CD4-positive, alpha-beta memory T cell (primary cell): ENCODE data around the gene ZNF75A. TPM values are rescaled to one million over a fixed set of nuclear protein-coding genes. Genes with fewer than 3 reads are reported as not detected.

ENCODE experiments used
- CTCF ChIA-PET: fragments of 350-600 bp; sonication (Branson Sonifier 250); formaldehyde crosslinking; loops from one replicate; lab custom pipeline; 2021; ENCODE audit warnings: inconsistent platforms; ENCODE audit not compliant: partially characterized antibody; lab: Charles Lee
- POLR2A ChIA-PET: fragments of 350-600 bp; sonication (Branson Sonifier 250); formaldehyde crosslinking; loops from one replicate; lab custom pipeline; 2021; ENCODE audit not compliant: partially characterized antibody; lab: Charles Lee
- DNase-seq, 5 donors: peaks; one replicate each; pipeline versions ENCODE4 v3.0.0 to v3.0.0-alpha.2; 2020 to 2022; ENCODE audit warnings: mixed read lengths in 1 of 5
- H3K27ac ChIP-seq: one replicate; pipeline ENCODE4 v1.7.0; 2013; ENCODE audit warnings: low read depth, low read length
- H3K27me3 ChIP-seq: 2 replicates; pipeline ENCODE4 v1.7.0; 2013; ENCODE audit warnings: mild to moderate bottlenecking, low read length, moderate library complexity; ENCODE audit not compliant: insufficient read depth
- H3K36me3 ChIP-seq: 2 replicates; pipeline ENCODE4 v1.7.0; 2013; ENCODE audit warnings: mild to moderate bottlenecking, low read length, moderate library complexity; ENCODE audit not compliant: insufficient read depth
- H3K4me1 ChIP-seq: 2 replicates; pipeline ENCODE4 v1.7.0; 2013; ENCODE audit warnings: mild to moderate bottlenecking, low read length, moderate library complexity; ENCODE audit not compliant: insufficient read depth
- H3K4me3 ChIP-seq, 2 donors: one replicate each; pipeline ENCODE4 v1.7.0; 2013; ENCODE audit warnings: low read length in 2 of 2, mild to moderate bottlenecking in 1 of 2
- H3K9me3 ChIP-seq, 2 donors: one replicate each; pipeline ENCODE4 v1.7.0; 2013; ENCODE audit warnings: low read length in 2 of 2, control low read depth in 1 of 2; ENCODE audit not compliant: control insufficient read depth in 1 of 2
- H3K27ac Mint-ChIP-seq, 7 donors: one replicate each; pipeline ENCODE4 v1.8.0; 2020 to 2021; ENCODE audit warnings: mixed read lengths in 7 of 7, mild to moderate bottlenecking in 6 of 7, inconsistent platforms in 3 of 7, moderate library complexity in 3 of 7
- H3K27me3 Mint-ChIP-seq, 2 donors: one replicate each; pipeline ENCODE4 v1.8.0; 2020 to 2021; ENCODE audit warnings: mixed read lengths in 2 of 2
- H3K36me3 Mint-ChIP-seq, 2 donors: one replicate each; pipeline ENCODE4 v1.8.0; 2020 to 2021; ENCODE audit warnings: mixed read lengths in 2 of 2, inconsistent platforms in 1 of 2, mild to moderate bottlenecking in 1 of 2
- H3K4me1 Mint-ChIP-seq, 4 donors: one replicate each; pipeline ENCODE4 v1.8.0; 2020 to 2021; ENCODE audit warnings: mixed read lengths in 4 of 4, mild to moderate bottlenecking in 1 of 4
- H3K4me3 Mint-ChIP-seq, 8 donors: one replicate each; pipeline ENCODE4 v1.8.0; 2020 to 2021; ENCODE audit warnings: mixed read lengths in 8 of 8, mild to moderate bottlenecking in 7 of 8, moderate library complexity in 6 of 8, inconsistent platforms in 3 of 8
- H3K9me3 Mint-ChIP-seq, 8 donors: one replicate each; pipeline ENCODE4 v1.8.0; 2020 to 2021; ENCODE audit warnings: mixed read lengths in 8 of 8, mild to moderate bottlenecking in 5 of 8, inconsistent platforms in 3 of 8, moderate library complexity in 1 of 8
- intact Hi-C: fragments of 100-400 bp; cut with micrococcal nuclease; formaldehyde crosslinking; loops from one replicate; pipeline ENCODE4 v1.15.1; 2023
- polyA plus RNA-seq, 2 donors: library from polyadenylated mRNA; unstranded; fragments of 300-500 nt; fragmentation: Illumina TruSeq; gene quantifications; one replicate each; pipeline ENCODE4 v1.2.3, GENCODE V29; 2021
- total RNA-seq, 2 experiments: library from RNA; stranded (reverse); gene quantifications; one replicate each; pipeline ENCODE4 v1.2.3, GENCODE V29; 2021

ZNF75A gene
- total and polyA plus RNA-seq, 4 experiments from 2014 or later: 10.8 to 88.1 (median 53.6) TPM

DNA sequence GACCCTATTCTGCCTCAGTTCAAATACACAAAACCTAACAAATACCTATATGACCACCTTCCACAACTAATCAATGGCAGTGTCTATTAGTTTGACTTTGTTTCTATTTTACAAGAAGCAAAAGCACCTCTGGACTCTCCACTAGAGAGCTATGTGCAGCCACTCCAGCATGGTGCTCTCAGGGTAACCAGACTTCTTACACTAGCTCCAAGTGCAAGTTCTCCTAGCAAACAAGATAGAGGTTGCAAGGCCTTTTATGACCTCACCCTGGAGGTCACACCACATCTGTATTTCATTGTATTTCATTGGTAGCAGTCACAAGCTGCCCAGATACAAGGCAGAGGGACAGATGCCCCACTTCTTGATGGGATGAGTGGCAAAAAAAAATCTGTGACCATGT is 30.4 kb upstream of the ZNF75A start:
- intact Hi-C loops: no loop called here
- H3K4me1 Mint-ChIP-seq: no peaks in the 10 kb centered on the region
- CTCF ChIA-PET: no interaction called here
- H3K27me3 Mint-ChIP-seq: peaks cover 0 to 4% of the 10 kb centered on the region in 2 donors
- no peak overlapping the region for H3K27ac Mint-ChIP-seq
- no peak overlapping the region for H3K27ac ChIP-seq
- H3K9me3 Mint-ChIP-seq: peaks cover 0 to 47% (median 10%) of the 10 kb centered on the region in 8 donors
- POLR2A ChIA-PET: interaction anchor here (0.6 to 1.8 kb wide), 3 partner anchors 10 to 100 kb away, joined by 3 to 6 read pairs (median 3); no protein-coding TSS in a partner anchor
- H3K9me3 ChIP-seq: no peaks in the 10 kb centered on the region
- H3K4me3 Mint-ChIP-seq: no peak overlapping the region
- no peaks in the 10 kb centered on the region for H3K4me1 ChIP-seq
- no peak for DNase-seq
- no peak overlapping the region for H3K4me3 ChIP-seq
- no peaks in the 10 kb centered on the region for H3K36me3 ChIP-seq
- no peaks in the 10 kb centered on the region for H3K27me3 ChIP-seq
- H3K36me3 Mint-ChIP-seq: peaks cover 0 to 5% of the 10 kb centered on the region in 2 donors

- DNase-seq: no peak
- no peak overlapping the region for H3K4me3 ChIP-seq
- peaks cover 0 to 5% of the 10 kb centered on the region in 2 donors for H3K36me3 Mint-ChIP-seq
- H3K27me3 ChIP-seq: no peaks in the 10 kb centered on the region
- intact Hi-C loops: no loop called here
- peak overlapping the region in 1 of 7 donors; percentile 42 for H3K27ac Mint-ChIP-seq
- ChIA-PET CTCF (interaction anchor here (2.5 kb wide), 1 partner anchor 10 kb away, joined by 14 read pairs; no protein-coding TSS in a partner anchor), POLR2A (interaction anchor here (1.0 to 1.6 kb wide), 5 partner anchors 11 to 60 kb away, joined by 3 to 5 read pairs (median 4); partner anchors contain the start of gene ZNF200)
- no peak overlapping the region for H3K27ac ChIP-seq
- H3K9me3 ChIP-seq: no peaks in the 10 kb centered on the region
- no peaks in the 10 kb centered on the region for H3K4me1 ChIP-seq
- H3K4me3 Mint-ChIP-seq: no peak overlapping the region
- no peaks in the 10 kb centered on the region for H3K36me3 ChIP-seq
- peaks cover 0 to 3% (median 0%) of the 10 kb centered on the region in 4 donors for H3K4me1 Mint-ChIP-seq
- H3K27me3 Mint-ChIP-seq: peaks cover 0 to 4% of the 10 kb centered on the region in 2 donors
- peaks cover 0 to 40% (median 10%) of the 10 kb centered on the region in 8 donors for H3K9me3 Mint-ChIP-seq
Observed at GRCh38 chr16:3276679-3277078, 28.6 kb upstream of the ZNF75A start.

DNA sequence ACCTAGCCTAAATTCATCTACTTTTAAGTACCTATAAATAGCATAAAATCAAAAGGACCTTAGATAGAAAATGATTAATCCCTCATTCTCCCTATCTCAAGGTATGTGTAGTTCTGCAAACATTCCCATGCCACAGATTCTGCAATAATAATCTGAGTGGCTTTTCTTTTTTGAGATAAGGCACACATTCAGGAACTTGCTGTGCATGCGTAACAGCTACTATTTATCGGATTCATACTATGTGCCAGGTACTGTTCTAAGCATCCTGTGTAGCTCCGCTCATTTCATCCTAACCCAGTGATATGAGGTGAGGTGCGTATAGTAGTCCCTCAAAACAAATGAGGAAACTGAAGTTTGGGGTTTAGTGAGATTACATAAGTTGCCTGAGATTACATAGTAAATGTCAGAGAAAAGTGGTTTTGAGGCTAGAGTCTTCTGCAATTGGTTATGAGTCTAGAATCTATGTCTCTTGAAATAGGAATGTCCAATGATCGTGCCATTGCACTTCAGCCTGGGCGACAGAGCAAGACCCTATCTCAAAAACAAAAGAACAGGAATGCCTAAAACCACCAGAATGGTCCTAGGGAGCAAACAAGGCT is 24.0 kb upstream of the ZNF75A start:
- POLR2A ChIA-PET: interaction anchor here (1.6 to 6.9 kb wide), 4 partner anchors 13 to 120 kb away, joined by 7 to 76 read pairs (median 43); partner anchors contain the start of genes TIGD7, ZNF174, ZNF75A and ZSCAN32

DNA sequence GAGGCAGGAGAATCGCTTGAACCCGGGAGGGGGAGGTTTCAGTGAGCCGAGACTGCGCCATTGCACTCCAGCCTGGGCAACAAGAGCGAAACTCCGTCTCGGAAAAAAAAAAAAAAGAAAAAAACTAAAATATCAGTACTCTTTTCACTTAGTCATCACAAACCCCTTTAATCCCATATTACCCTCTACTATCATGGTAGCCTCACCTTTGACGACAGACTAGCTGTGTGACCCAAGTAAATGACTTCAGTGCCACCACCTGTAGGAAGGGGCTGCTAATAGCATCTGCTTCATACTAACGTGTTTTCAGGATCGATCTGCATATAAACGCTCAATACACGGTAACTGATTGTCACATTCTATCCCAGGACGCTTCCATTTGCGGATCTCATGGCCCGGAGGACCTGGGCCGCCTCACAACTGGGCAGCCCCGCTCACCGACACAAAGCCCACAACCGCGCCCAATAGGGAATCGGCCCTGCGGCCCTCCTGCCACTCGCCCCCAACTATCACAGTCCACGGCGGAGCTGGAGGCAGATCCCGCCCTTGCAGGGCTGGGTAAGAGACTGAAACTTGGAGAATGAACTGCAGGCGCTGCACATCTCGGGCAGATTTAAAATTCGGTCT is 23.1 kb upstream of the ZNF75A start:
- peaks cover 31 to 40% of the 10 kb centered on the region in 2 donors for H3K36me3 Mint-ChIP-seq
- peak overlapping the region; percentile 92 to 96 (median 95) for H3K4me3 Mint-ChIP-seq
- Histone ChIP-seq H3K27me3 (no peaks in the 10 kb centered on the region), H3K27ac (peak overlapping the region; percentile 87), H3K36me3 (peaks cover 18% of the 10 kb centered on the region), H3K9me3 (peaks cover 0 to 5% of the 10 kb centered on the region in 2 donors), H3K4me1 (peaks cover 27% of the 10 kb centered on the region), H3K4me3 (peak overlapping the region; percentile 66 to 68)
- H3K4me1 Mint-ChIP-seq: peaks cover 18 to 45% (median 30%) of the 10 kb centered on the region in 4 donors
- ChIA-PET POLR2A (interaction anchor here (0.6 to 6.9 kb wide), 37 partner anchors 8 to 1950 kb away, joined by 3 to 80 read pairs (median 8); partner anchors contain the start of genes CLUAP1, CORO7, IL32 and NAA60), CTCF (interaction anchor here (1.0 to 1.6 kb wide), 6 partner anchors 15 to 254 kb away, joined by 3 to 7 read pairs (median 3); partner anchors contain the start of genes TIGD7 and ZNF75A)
- H3K9me3 Mint-ChIP-seq: peaks cover 0 to 20% (median 9%) of the 10 kb centered on the region in 8 donors
- H3K27ac Mint-ChIP-seq: peak overlapping the region; percentile 84 to 99 (median 96)
- intact Hi-C loops: loop anchor here (1.0 to 5.0 kb wide), 3 partner anchors 18 to 100 kb away; partner anchors contain the start of gene ZNF200
- DNase-seq: no peak
- no peaks in the 10 kb centered on the region for H3K27me3 Mint-ChIP-seq

More for the DNA sequence above, 24.0 kb upstream of the ZNF75A start:
- no peak for DNase-seq
- Mint-ChIP-seq H3K27ac (peak overlapping the region in 3 of 7 donors; percentile 29 to 93 (median 63)), H3K36me3 (peaks cover 24 to 34% of the 10 kb centered on the region in 2 donors), H3K4me1 (peaks cover 18 to 43% (median 30%) of the 10 kb centered on the region in 4 donors), H3K9me3 (peaks cover 0 to 15% (median 6%) of the 10 kb centered on the region in 8 donors), H3K4me3 (peak overlapping the region in 7 of 8 donors; percentile 5 to 52 (median 45)), H3K27me3 (peaks cover 0 to 4% of the 10 kb centered on the region in 2 donors)
- H3K27me3 ChIP-seq: no peaks in the 10 kb centered on the region
- H3K27ac ChIP-seq: no peak overlapping the region
- no peak overlapping the region for H3K4me3 ChIP-seq
- intact Hi-C loops: loop anchor here (5.0 kb wide), 1 partner anchor 99 kb away; no protein-coding TSS in a partner anchor
- peaks cover 12% of the 10 kb centered on the region for H3K36me3 ChIP-seq
- H3K9me3 ChIP-seq: peaks cover 0 to 4% of the 10 kb centered on the region in 2 donors
- CTCF ChIA-PET: no interaction called here
- peaks cover 27% of the 10 kb centered on the region for H3K4me1 ChIP-seq

GRCh38 chr16:3282730-3283542 is 22.4 kb upstream of the ZNF75A start, which contains the start of gene ZNF263:
Gene ZNF263, plus strand, starts transcription at chr16:3283491. Its CDS starts 328 bp downstream, at chr16:3283819.
- H3K4me3 ChIP-seq: peak within 1 kb of the TSS; percentile 66 to 68
- H3K36me3 Mint-ChIP-seq: peaks cover 37 to 45% of the 10 kb centered on the region in 2 donors
- CTCF ChIA-PET: interaction anchor here (1.0 to 1.6 kb wide), 6 partner anchors 15 to 255 kb away, joined by 3 to 7 read pairs (median 3); partner anchors contain the start of genes TIGD7 and ZNF75A

More at GRCh38 chr16:3282730-3283542, 22.4 kb upstream of the ZNF75A start, which contains the start of gene ZNF263:
- peak within 1 kb of the TSS; percentile 93 to 97 (median 95) for H3K4me3 Mint-ChIP-seq
- H3K27me3 Mint-ChIP-seq: no peaks in the 10 kb centered on the region
- H3K27ac Mint-ChIP-seq: peak within 1 kb of the TSS; percentile 93 to 99 (median 98)
- H3K9me3 ChIP-seq: peaks cover 0 to 5% of the 10 kb centered on the region in 2 donors
- H3K36me3 ChIP-seq: peaks cover 18% of the 10 kb centered on the region
- H3K4me1 Mint-ChIP-seq: peaks cover 18 to 45% (median 30%) of the 10 kb centered on the region in 4 donors
- no peaks in the 10 kb centered on the region for H3K27me3 ChIP-seq
- intact Hi-C loops: loop anchor here (1.0 to 5.0 kb wide), 10 partner anchors 19 to 217 kb away; partner anchors contain the start of genes TIGD7, ZNF174, ZNF200 and ZNF75A
- H3K4me1 ChIP-seq: peaks cover 27% of the 10 kb centered on the region
- peak; percentile 92 to 97 (median 95) for DNase-seq
- POLR2A ChIA-PET: interaction anchor here (0.6 to 6.9 kb wide), 43 partner anchors 8 to 1950 kb away, joined by 3 to 80 read pairs (median 5); partner anchors contain the start of genes CLUAP1, CORO7, FLYWCH2 and IL32
- peak within 1 kb of the TSS; percentile 87 for H3K27ac ChIP-seq
- H3K9me3 Mint-ChIP-seq: peaks cover 0 to 26% (median 15%) of the 10 kb centered on the region in 8 donors
